Right renal pelvis (tissue), 4 donors: ENCODE results near the gene STARD4. TPM values are rescaled to one million over a fixed set of nuclear protein-coding genes. Genes with fewer than 3 reads are reported as not detected.

Experiments used
- DNase-seq, 4 donors: peaks; one replicate each; pipeline ENCODE4 v3.0.0-alpha.2; 2013; ENCODE audit warnings: low read depth in 4 of 4, low spot score in 3 of 4, missing footprints in 1 of 4
- polyA plus RNA-seq, 4 donors: library from polyadenylated mRNA; unstranded; fragments of 120-200 nt; gene quantifications; one replicate each; pipeline ENCODE4 v1.2.1, GENCODE V29; 2013; ENCODE audit not compliant: insufficient read length in 4 of 4

Gene STARD4
- polyA plus RNA-seq, 4 donors = 19.1 to 27.6 (median 25.3) TPM

DNA sequence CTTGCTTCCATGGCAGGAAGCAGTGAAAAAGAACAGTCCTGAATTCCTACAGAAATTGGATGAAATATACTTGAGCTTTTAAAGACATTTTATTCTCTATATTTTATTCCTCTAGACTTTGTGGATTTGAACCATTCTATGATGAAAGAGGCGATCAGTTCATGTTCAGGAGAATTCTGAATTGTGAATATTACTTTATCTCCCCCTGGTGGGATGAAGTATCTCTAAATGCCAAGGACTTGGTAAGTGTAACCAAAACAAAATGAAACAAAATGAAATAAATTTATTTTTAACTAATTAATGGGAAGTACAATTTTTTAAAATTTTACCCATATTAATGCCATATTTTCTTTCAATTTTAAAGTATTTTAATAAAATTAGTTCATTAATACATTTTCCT, 34.1 kb downstream of the STARD4 start:
- no peak for DNase-seq

GRCh38 chr5:111472579-111472978, 39.8 kb downstream of the STARD4 start:
- DNase-seq = no peak

- DNase-seq = no peak
These were observed 40.2 kb downstream of the STARD4 start for GRCh38 chr5:111472096-111472495.

GRCh38 chr5:111469903-111470302, 42.4 kb downstream of the STARD4 start:
- no peak for DNase-seq

DNA sequence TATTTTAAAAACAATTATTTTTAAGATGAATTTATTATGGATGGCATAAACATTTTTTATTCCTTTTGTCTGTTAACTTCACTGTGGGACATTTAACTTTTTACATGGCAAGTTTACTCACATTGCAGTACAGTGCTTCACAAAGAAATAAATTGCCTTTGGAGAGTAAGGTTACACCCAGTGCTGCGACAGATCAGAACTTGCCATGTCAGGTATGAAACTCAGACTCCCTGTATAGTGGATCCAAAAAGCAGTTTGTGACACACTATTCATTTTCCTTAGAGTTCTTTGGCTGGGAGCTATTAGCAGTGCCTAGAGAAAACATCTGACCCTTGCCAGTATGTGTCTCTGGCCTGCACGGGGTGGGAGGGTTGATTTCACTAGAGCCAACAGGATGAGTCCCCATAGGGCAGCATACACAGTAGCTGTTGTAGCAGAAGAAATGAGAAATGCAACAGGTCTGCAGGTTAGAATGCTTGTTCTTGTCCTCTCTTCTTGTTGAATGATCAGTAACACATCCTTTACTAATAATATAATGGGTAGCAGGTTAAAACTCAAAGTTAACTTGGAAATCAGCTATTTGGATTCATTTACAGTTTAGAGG, 42.9 kb downstream of the STARD4 start:
- DNase-seq = no peak

DNA sequence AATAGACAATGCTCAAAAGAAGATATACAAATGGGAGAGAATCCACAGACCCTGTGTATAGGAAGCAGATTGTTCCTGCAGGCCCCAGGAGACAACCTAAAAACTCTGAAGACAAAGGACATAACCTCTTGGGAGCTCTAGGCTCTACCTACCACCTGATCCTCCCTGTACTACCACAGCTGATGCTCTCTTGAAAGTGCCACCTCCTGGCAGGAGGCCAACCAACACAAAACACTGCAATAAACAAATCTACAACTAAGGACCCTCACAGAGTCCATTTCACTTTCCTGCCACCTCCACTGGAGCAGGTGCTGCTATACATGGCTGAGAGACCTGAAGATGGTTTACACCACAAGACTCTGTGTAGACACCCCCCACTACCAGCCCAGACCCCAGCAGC, 49.0 kb downstream of the STARD4 start:
- no peak for DNase-seq

GRCh38 chr5:111461934-111462333, 50.4 kb downstream of the STARD4 start:
- DNase-seq = no peak

- DNase-seq = no peak
These were observed 51.1 kb downstream of the STARD4 start for GRCh38 chr5:111461255-111461671.

GRCh38 chr5:111454776-111455175, 57.6 kb downstream of the STARD4 start:
- DNase-seq = peak in 1 of 4 donors; percentile 19

DNA sequence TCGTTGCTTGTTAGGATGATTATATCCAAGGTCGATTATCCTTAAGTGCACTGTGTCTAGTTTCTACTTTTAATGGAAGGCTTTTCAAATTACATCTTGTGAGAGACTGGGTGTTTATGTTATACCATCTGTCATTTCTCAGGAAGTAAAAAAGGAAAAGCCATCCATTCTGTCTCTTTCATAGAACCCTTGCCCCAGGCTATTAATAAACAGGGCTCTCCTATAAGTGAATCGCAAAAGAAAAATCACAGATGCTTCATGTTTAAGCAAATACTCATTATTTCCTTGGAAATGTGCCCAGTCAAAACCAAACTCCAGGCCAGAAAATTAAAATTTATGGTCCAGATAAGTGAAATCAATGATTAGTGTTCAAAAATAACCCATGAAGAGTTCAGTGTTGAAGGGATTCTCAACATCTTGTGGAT, 58.1 kb downstream of the STARD4 start:
- DNase-seq = peak in 3 of 4 donors; percentile 27 to 47 (median 39)

DNA sequence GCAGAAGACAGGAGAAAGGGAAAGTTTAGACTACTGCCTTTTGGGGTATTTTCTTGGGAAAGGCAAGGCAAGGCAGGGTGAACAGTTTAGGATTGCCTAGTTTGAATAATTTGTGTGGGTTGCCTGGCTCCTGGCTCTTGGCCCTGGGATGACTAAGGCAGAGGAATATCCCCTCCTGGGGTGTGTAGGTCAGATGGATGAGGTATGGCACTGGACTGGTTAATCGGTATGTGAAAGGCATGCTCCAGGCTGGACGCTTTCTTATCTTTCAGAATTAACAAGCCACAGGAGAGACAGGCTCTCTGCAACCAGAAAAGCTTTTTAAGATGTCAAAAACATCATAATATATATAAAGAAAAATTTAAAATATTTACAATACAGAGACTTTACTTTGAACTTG, 58.6 kb downstream of the STARD4 start:
- DNase-seq = no peak

GRCh38 chr5:111453295-111453694, 59.0 kb downstream of the STARD4 start:
- DNase-seq = no peak

GRCh38 chr5:111447822-111448221, 64.5 kb downstream of the STARD4 start:
- DNase-seq = no peak

DNA sequence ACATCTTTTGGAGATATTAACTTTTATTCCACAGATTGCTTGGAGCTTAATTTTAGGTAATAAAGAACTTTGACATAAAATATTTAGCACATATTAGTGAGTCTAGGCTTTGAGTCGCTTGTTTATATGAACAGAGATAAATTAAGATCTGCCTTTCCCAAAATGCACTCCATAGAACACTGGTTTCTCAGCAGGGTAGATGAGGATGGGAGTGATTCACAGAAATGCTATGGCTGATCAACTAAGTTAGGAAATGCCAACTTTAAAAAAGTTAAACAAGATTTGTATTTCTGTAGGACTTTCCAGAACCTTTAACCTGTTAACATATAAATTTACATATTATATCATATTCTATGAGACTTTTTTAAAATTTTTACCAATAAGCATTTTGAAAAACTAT, 65.2 kb downstream of the STARD4 start:
- DNase-seq = no peak

Other genes with a start within 250 kb of the STARD4 start
- gene NREP, start 244.7 kb upstream of the STARD4 start, polyA plus RNA-seq = 100 to 1,000 TPM; 771 to 984 (median 919) TPM